ENCODE results near the gene GIT2. TPM values are rescaled to one million over a fixed set of nuclear protein-coding genes. Genes with fewer than 3 reads are reported as not detected.
A peak's percentile ranks its signal among the peaks of the same experiment; 100 is the strongest.
"Not testable (repeated sequence)": the region's sequence is repeated elsewhere in the genome, so short reads cannot be mapped to it uniquely, and the experiment has no call there.

GIT2 gene
- total RNA-seq, 1 donor from 2014 or later: 34.2 TPM

DNA sequence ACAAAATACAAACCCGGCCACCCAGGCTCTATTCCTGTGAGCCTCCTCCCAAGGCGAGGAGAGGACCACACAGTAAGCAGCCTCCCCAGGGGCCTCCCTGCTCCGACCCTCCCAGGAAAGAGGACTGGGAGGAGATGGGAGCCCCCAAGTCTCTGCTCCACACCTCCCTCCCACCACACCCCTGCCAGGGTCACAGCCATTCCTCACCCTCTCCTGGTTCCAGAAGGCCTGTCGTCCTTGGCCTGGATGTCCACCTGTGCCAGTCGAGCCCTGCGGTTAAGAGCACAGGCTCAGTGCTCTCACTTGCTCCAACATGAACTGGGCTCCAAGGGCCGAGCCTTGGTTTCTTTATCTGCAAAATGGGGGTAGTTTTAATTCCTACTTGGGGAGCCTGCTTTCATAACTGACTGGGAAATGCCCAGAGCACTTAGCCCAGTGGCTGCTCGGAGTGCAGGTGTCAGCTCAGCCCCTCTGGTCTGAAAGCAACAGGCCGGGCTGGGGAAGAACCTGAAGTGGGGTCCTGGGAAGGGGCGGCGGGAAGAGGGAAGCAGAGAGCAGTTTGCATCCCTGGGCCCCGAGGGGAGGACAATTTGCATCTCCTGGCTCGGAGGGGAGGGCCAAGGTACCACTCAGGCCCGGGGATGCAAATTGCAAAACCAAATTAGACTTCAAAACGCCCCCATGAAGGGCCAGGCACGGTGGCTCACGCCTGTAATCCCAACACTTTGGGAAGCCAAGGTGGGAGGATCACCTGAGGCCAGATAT is 72.5 kb downstream of the GIT2 start:
- DNase-seq (ENCODE audit: low read depth): no peak

DNA sequence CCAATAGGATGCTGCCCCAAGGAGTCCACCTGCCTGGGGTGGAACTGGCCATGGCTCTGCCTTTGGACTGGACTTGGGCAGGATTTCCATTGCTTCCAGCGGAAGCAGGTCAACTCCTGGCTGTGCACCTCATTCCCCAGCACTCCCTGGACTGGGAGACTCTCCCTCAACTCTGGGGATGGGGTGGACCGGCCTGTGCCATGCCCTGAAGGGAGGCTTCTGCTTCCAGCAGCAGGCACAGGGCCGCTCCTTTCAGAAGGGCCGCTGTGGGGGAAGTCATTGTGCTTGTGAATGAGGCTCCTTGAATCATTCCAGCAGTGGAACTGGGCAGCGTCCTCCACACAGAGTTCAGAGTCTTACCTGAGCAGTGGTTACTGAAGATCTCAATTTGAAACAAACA is 73.1 kb downstream of the GIT2 start:
- no peak for DNase-seq (ENCODE audit: low read depth)

DNA sequence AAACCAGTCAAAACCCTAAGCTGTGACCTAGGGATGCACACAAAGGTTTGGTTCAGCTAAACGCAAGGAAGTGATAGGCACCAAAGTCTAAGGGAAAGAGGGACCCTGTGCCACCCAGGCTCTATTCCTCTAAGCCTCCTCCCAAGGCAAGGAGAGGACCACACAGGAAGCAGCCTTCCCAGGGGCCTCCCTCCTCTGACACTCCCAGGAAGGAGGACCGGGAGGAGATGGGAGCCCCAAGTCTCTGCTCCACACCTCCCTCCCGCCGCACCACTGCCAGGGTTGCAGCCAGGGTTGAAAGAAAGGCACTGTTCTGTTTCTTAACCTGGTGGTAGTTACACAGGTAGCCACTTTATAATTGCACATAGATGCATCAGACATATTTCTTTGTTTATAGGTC is 74.2 kb downstream of the GIT2 start:
- no peak for DNase-seq (ENCODE audit: low read depth)

DNA sequence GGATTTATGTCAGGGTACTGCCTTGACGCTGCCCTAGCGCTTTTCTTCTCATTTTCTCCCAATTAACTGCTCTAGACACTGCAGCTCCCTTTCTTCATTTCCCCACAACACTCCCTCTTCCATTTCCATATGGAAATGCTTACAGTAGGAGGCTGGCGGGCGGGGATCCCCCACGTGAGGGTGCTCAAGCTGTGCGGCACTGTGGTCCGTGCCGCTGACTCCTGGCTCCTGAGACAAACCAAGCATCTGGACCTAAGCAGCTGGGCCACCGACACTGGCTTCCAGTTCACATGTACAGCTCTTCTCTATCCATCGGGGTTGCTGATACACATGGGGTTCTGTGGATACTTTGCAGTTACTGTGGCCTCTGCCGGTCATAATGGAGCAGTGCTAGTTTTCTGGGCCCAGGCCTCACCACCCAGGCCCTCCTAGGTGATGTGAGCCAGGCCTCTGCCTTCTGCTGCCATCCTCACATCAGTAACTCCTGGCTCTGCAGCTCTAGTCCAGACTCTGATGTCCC is 75.8 kb downstream of the GIT2 start:
- no peak for DNase-seq (ENCODE audit: low read depth)

- DNase-seq (ENCODE audit: low read depth): no peak
Observed at GRCh38 chr12:109919456-109919855, 76.7 kb downstream of the GIT2 start.

DNA sequence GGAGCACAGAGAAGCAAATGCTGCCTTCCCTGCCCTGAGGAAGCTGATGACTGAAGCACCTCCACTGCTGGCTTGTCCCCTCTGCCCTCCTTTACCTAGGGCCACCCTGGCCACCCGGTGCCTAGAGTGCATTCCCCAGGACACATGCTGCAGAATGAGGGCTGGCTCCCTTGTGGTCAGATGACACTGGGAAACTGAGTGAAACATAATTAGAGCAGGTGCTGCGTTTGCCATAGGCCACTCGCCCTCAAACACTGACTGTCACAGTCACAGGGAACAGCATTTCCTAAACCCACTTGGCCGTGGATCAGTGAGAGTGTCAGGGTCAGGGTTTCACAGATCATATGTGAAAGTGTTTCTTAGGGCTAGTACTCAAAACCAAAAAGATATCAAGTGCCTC is 80.1 kb downstream of the GIT2 start:
- DNase-seq (ENCODE audit: low read depth): peak; percentile 67

DNA sequence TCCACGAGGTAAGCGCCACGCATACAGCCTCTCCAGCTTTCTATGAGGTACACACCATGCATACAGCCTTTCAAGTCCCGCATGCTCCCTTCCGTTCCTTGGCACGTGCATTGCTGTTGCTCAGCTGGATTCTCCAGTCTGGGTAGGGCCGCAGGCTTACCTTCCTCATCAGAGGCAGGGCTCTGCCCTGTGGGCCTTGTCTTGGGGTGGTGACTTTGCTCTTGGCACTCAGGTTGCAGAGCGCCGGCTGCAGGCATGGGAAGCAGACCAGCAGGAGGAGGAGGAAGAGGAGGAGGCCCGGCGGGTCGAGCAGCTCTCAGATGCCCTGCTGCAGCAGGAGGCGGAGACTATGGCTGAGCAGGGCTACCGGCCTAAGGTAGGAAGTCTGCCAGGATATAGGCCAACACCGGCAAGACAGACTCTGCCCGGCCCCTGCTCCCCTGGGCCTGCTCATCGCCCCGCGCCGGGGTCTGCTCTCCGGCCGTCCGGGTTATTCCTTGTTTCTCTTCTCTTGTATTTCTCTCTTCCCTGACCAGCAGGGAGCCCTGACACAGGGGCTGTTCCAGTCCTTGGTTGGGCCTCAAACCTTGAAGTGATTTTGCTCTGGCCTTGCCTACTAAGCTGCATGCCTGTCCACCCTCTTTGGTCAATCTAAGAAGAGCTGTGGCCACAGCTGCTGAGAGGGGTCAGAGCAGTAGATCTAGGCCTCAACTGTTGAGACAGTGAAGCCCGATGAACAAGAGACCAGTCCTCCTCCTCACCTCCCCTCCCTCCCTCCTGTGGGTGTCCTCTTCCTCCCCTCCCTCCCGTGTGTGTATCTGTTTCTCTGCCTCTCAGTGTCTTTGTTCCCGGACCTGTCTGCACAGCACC is 80.8 kb downstream of the GIT2 start:
- DNase-seq (ENCODE audit: low read depth): peak; percentile 79

DNA sequence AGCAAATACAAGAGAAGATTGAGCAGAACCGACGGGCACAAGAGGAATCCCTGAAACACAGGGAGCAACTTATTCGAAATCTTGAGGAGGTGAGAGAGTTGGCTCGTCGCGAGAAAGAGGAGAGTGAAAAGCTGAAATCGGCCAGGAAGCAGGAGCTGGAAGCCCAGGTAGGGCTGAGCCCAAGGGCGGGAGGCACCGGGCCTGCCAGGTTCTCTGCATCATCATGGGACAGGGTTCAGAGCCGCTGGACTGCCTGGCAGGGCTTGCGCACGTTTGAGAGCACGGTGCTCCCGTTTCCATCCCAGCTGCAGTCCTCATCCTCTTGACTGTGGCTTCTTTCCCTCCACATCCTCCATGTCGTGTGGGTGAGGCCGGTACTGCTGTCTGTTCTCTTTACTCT is 81.7 kb downstream of the GIT2 start:
- DNase-seq (ENCODE audit: low read depth): no peak

GRCh38 chr12:109912855-109913321 is 83.3 kb downstream of the GIT2 start:
- DNase-seq (ENCODE audit: low read depth): no peak

DNA sequence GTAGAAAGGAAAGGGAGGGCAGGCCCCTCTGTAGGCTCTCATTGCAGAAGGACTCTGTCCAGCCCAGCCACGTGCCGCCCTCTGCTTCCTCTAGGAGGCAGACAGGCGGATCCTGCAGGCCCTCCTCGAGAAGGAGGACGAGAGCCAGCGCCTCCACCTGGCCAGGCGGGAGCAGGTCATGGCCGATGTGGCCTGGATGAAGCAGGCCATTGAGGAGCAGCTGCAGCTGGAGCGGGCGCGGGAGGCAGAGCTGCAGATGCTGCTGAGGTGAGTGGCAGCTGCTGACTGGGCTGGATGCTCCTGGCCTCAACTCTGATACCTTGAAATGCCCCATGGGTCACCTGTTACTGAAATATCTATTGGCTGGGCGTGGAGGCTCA is 85.2 kb downstream of the GIT2 start:
- DNase-seq (ENCODE audit: low read depth): no peak

DNA sequence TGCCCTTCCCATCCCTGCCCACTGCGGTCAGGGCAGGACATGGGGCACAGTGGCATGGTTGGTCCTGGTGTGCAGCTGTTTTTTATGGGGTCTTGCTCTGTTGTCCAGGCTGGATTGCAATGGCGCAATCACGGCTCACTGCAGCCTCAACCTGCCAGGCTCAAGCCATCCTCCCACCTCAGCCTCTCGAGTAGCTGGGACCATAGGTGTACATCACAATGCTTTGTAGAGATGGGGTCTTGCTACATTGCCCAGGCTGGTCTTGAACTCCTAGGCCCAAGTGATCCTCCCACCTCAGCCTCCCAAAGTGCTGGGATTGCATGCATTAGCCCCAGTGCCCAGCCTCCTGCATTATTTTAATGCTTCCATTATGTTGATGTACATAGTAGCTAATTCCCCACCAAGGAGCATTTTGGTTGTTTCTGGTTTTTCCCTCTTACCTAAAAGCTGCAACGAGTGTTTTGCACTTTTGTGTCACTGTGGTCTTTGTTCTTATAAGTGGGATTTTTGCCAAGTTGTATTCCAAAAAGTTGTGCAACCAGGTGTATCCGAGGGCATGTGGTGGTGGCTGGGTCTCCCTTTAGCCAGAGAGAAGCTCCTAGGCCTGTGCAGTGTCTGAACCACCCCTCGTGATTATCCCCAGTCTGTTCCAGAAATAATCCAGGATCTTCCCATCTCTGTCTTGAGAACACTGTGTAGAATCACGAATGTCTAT is 85.8 kb downstream of the GIT2 start:
- DNase-seq (ENCODE audit: low read depth): no peak

GRCh38 chr12:109905301-109905700 is 90.9 kb downstream of the GIT2 start:
- DNase-seq (ENCODE audit: low read depth): no peak

DNA sequence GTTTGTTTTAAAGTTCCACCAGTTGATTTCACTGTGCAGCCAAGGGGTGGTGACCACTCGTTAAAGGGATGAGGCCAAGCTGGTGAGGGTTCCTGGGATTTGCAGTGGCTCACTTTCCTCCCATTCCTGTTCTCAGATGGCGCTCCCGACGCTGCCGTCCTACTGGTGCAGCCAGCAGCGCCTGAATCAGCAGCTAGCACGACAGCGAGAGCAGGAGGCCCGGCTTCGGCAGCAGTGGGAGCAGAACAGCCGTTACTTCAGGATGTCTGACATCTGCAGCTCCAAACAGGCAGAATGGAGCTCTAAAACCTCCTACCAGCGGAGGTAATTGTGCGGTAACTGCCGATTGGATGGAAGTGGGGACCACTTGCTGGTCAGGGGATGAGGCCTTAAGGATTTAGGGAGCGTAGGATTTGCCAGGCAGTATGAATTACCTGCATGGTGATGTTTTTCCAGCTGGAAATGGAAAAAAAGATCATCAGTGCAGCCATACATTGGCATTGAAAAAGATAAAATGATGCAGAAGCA is 93.2 kb downstream of the GIT2 start:
- DNase-seq (ENCODE audit: low read depth): no peak

GRCh38 chr12:109900752-109901580 is 95.2 kb downstream of the GIT2 start:
- DNase-seq (ENCODE audit: low read depth): no peak

- DNase-seq (ENCODE audit: low read depth): peak; percentile 92
Observed at GRCh38 chr12:109899783-109900751, 96.1 kb downstream of the GIT2 start, which contains the start of gene TCHP. Gene TCHP, plus strand, starts transcription at chr12:109900274. Its CDS starts 2,753 bp downstream, at chr12:109903027.

DNA sequence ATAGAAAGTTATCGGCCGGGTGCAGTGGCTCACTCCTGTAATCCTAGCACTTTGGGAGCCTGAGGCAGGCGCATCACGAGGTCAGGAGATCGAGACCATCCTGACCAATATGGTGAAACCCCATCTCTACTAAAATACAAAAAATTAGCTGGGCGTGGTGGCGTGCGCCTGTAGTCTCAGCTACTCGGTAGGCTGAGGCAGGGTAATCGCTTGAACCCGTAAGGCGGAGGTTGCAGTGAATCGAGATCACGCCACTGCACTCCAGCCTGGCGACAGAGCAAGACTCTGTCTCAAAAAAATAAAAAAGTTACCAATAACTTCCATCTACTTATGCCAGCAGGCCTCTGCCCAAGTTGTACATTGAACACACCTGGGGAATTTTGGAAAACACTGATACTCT is 96.8 kb downstream of the GIT2 start:
- not testable (repeated sequence) for DNase-seq (ENCODE audit: low read depth)

- no peak for DNase-seq (ENCODE audit: low read depth)
Observed at GRCh38 chr12:109897029-109897428, 99.1 kb downstream of the GIT2 start.

DNA sequence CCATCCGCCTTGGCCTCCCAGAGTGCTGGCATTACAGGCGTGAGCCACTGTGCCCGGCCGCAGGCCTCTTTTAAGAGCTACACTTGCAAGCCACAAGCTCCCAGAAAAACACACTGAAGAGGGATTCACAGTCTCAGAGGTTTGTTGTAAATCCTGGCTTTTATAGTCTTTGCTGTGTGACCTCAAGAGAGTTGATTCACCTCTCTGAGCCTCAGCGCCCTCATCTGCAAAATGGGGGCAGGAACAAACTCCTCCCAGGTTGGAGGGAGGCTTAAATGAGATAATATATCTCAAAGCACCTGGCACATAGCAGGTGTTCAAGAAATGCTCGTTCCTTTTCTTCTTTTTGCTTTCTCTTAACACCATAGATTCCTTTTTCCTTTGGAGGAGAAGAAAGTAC is 100.0 kb downstream of the GIT2 start:
- DNase-seq (ENCODE audit: low read depth): no peak

GRCh38 chr12:109894939-109895338 is 101.2 kb downstream of the GIT2 start:
- DNase-seq (ENCODE audit: low read depth): no peak
